ENCODE measurements around the gene EVI5L. TPM values are rescaled to one million over a fixed set of nuclear protein-coding genes. Genes with fewer than 3 reads are reported as not detected.

EVI5L gene
- total RNA-seq, 1 experiment from 2014 or later = 29.5 TPM

DNA sequence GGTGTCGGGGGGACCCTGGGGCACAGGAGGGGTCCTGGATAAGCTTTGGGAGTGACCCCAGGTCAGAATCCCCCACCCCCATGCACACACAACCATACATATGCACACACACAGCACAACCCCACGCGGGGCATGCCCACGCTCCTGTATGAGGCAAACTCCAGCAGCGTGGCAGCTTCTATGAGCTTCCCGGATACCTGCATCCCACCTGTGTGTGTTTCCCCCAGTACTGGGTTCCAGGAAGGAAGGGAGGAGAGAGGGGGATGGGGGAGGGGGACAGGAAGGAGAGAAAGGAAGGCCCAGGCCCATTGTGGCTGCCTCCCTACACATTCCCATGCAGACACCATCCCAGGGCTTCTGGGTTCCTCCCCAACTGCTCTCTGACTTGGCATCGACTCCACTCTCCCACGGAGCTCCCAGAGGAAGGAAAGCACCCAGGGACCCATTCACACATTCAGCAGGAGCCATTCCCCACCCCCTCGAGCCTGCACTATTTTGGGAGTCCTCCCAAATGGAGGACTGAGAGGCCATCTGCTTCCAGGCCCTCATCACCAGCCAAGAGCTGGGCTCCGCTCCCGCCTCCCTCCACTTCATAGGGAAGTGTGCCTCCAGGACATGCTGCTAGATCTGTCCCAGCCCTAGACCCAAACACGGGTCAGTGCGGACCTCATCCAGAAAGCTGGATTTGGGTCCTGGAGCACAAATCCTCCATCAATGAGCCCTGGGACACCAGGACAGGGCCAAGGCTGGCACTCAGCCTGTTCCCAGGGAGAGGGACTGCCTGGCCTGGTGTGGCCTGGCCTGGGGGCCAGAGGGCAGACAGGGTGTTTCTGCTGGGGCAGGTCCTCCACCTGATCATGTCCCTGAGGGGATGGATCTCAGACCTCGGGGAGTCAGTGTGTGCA is 30.9 kb downstream of the EVI5L start:
- ATAC-seq = no peak
- H4K20me1 ChIP-seq (ENCODE audit: low read length) = no peaks in the 10 kb centered on the region
- no peaks in the 10 kb centered on the region for H3K9me2 ChIP-seq (replicated peaks; ENCODE audit: low read length)
- no peak overlapping the region for H3K9ac ChIP-seq (ENCODE audit: low read length)
- TF ChIP-seq EZH2phosphoT487 (IDR thresholded peaks at IDR 0.05; ENCODE audit: borderline replicate concordance, low read length) (no peak), EZH2 (IDR thresholded peaks at IDR 0.05; ENCODE audit: low read length, unreplicated experiment) (no peak)
- TF ChIP-seq, protein P1, sequence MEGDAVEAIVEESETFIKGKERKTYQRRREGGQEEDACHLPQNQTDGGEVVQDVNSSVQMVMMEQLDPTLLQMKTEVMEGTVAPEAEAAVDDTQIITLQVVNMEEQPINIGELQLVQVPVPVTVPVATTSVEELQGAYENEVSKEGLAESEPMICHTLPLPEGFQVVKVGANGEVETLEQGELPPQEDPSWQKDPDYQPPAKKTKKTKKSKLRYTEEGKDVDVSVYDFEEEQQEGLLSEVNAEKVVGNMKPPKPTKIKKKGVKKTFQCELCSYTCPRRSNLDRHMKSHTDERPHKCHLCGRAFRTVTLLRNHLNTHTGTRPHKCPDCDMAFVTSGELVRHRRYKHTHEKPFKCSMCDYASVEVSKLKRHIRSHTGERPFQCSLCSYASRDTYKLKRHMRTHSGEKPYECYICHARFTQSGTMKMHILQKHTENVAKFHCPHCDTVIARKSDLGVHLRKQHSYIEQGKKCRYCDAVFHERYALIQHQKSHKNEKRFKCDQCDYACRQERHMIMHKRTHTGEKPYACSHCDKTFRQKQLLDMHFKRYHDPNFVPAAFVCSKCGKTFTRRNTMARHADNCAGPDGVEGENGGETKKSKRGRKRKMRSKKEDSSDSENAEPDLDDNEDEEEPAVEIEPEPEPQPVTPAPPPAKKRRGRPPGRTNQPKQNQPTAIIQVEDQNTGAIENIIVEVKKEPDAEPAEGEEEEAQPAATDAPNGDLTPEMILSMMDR (conservative IDR thresholded peaks at IDR 0.05; ENCODE audit: low read depth, low read length) = no peak
- no peaks in the 10 kb centered on the region for H3K9me3 ChIP-seq (ENCODE audit: low read length)
- H3F3A ChIP-seq (ENCODE audit: low read length, unreplicated experiment) = no peaks in the 10 kb centered on the region
- ChIA-PET POLR2A (ENCODE audit: unreplicated experiment) (no interaction called here), CTCF (interaction anchor here (0.6 kb wide), 1 partner anchor 46 kb away, joined by 7 read pairs; no protein-coding TSS in a partner anchor)
- H3K4me2 ChIP-seq (ENCODE audit: low read length) = no peak overlapping the region
- no peak overlapping the region for H3K27ac ChIP-seq (ENCODE audit: low read length)
- H2AFZ ChIP-seq (ENCODE audit: low read length) = no peak overlapping the region
- no peaks in the 10 kb centered on the region for H3K4me1 ChIP-seq (ENCODE audit: insufficient read depth, low read length)
- no peaks in the 10 kb centered on the region for H3K27me3 ChIP-seq (ENCODE audit: low read length)
- no peaks in the 10 kb centered on the region for H3K36me3 ChIP-seq (ENCODE audit: low read depth, low read length)
- no peak for DNase-seq
- no TSS peak for BruUV-seq (replicated peaks)
- H3K4me3 ChIP-seq (ENCODE audit: low read length) = no peak overlapping the region
- intact Hi-C loops (cut with micrococcal nuclease) = no loop called here
- no peaks in the 10 kb centered on the region for H3K79me2 ChIP-seq (ENCODE audit: low read length)

DNA sequence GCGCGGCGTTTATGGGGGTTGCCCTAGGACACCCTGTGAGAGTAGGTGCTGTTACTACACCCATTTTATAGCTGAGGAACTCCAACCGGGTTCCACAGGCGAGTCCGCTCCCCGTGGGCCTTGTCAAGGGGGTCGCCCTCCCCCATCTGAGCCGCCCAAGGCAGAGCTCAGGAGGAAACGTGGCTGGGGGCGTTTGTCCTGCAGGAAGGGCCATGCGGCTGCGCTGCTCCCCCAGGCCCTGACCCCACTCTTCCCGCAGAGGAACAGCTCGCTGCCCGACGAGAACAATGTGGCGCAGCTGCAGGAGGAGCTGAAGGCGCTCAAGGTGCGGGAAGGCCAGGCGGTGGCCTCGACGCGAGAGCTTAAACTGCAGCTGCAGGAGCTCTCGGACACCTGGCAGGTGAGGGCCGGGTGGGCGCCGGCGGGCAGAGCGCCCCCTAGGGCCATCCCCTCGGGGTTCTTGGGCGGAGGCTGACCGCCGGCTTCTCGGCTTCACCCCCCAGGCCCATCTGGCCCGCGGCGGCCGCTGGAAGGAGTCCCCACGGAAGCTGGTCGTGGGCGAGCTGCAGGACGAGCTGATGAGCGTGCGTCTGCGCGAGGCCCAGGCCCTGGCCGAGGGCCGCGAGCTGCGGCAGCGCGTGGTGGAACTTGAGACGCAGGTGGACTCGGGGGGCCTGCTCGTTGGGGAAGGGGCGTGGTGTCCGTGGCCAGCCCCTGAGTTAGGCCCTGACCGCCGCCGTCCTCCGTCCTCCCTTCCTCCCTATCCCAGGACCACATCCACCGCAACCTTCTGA is 31.8 kb downstream of the EVI5L start:
- ATAC-seq = no peak
- CTCF ChIA-PET = no interaction called here

More for the DNA sequence above, 31.8 kb downstream of the EVI5L start:
- no peaks in the 10 kb centered on the region for H3F3A ChIP-seq (ENCODE audit: low read length, unreplicated experiment)
- no peaks in the 10 kb centered on the region for H3K4me1 ChIP-seq (ENCODE audit: insufficient read depth, low read length)
- DNase-seq = no peak
- intact Hi-C loops (cut with micrococcal nuclease) = no loop called here
- no peaks in the 10 kb centered on the region for H3K79me2 ChIP-seq (ENCODE audit: low read length)
- no peak overlapping the region for H2AFZ ChIP-seq (ENCODE audit: low read length)
- no peak overlapping the region for H3K4me2 ChIP-seq (ENCODE audit: low read length)
- no peaks in the 10 kb centered on the region for H3K9me3 ChIP-seq (ENCODE audit: low read length)
- no peak for TF ChIP-seq EZH2 (IDR thresholded peaks at IDR 0.05; ENCODE audit: low read length, unreplicated experiment)
- TF ChIP-seq, protein P1 (conservative IDR thresholded peaks at IDR 0.05; ENCODE audit: low read depth, low read length) = peak; percentile 28; the same call in 1 of the 2 replicates
- TF ChIP-seq EZH2phosphoT487 (IDR thresholded peaks at IDR 0.05; ENCODE audit: borderline replicate concordance, low read length) = no peak
- H3K27me3 ChIP-seq (ENCODE audit: low read length) = no peaks in the 10 kb centered on the region
- no peaks in the 10 kb centered on the region for H4K20me1 ChIP-seq (ENCODE audit: low read length)
- H3K36me3 ChIP-seq (ENCODE audit: low read depth, low read length) = no peaks in the 10 kb centered on the region
- POLR2A ChIA-PET (ENCODE audit: unreplicated experiment) = no interaction called here
- no peak overlapping the region for H3K9ac ChIP-seq (ENCODE audit: low read length)
- no peak overlapping the region for H3K27ac ChIP-seq (ENCODE audit: low read length)
- no TSS peak for BruUV-seq (replicated peaks)
- no peaks in the 10 kb centered on the region for H3K9me2 ChIP-seq (replicated peaks; ENCODE audit: low read length)
- no peak overlapping the region for H3K4me3 ChIP-seq (ENCODE audit: low read length)
